Measurements from ENCODE around the gene IL22RA1.

DNA sequence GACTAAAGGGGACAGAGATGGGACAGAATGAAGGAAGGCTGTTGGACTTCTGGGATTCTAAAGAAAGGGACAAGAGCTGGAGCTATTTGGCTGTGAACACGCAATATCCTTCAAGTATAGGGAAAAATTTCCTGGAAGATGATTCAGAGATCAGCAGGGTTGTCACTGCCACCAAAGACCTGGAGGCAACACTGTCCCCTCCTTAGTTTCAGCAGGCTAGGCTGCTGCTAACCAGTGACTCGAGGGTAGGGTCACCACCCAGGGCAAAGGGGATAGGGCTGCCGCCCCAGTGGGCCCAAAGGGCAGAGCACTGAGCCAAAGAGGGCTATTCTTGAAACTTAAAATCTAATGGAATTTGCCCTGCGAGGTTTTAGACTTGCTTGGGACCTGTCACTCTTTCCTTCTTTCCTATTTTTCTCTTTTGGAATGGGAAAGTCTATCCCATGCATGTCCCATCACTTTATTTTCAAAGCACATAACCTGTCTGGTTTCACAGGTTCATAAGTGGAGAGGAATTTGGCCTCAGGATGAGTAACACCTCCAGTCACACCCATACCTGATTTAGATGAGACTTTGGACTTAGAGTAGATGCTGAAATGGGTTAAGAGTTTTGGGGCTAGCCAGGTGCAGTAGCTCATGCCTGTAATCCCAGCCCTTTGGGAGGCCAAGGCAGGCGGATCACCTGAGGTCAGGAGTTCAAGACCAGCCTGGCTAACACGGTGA, 32.3 kb upstream of the IL22RA1 start:
- TF ChIP-seq, protein P1, sequence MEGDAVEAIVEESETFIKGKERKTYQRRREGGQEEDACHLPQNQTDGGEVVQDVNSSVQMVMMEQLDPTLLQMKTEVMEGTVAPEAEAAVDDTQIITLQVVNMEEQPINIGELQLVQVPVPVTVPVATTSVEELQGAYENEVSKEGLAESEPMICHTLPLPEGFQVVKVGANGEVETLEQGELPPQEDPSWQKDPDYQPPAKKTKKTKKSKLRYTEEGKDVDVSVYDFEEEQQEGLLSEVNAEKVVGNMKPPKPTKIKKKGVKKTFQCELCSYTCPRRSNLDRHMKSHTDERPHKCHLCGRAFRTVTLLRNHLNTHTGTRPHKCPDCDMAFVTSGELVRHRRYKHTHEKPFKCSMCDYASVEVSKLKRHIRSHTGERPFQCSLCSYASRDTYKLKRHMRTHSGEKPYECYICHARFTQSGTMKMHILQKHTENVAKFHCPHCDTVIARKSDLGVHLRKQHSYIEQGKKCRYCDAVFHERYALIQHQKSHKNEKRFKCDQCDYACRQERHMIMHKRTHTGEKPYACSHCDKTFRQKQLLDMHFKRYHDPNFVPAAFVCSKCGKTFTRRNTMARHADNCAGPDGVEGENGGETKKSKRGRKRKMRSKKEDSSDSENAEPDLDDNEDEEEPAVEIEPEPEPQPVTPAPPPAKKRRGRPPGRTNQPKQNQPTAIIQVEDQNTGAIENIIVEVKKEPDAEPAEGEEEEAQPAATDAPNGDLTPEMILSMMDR (IDR thresholded peaks at IDR 0.05): no peak
- TF ChIP-seq POLR2A (IDR thresholded peaks at IDR 0.05) (no peak), POLR2AphosphoS5 (IDR thresholded peaks at IDR 0.05) (no peak), EP300 (IDR thresholded peaks at IDR 0.05) (no peak)
